H1 (cell line): ENCODE data around the gene LRBA.

Experiments used
- EP300 ChIP-seq, 2 experiments: IDR thresholded peaks; 1 replicate in 1 of 2; 2 replicates in 1 of 2; pipeline ENCODE4 v1.6.1; 2011 to 2012; ENCODE audit warnings: low read depth in 2 of 2, low read length in 2 of 2, mild to moderate bottlenecking in 2 of 2, borderline replicate concordance in 1 of 2, inconsistent platforms in 1 of 2, moderate library complexity in 1 of 2
- EZH2 ChIP-seq: fragments of 200-600 bp; sonication (generic); IDR thresholded peaks from 2 replicates; pipeline ENCODE4 v1.7.1; 2012; ENCODE audit warnings: low read depth, mild to moderate bottlenecking, moderate library complexity, low read length, inconsistent platforms; ENCODE audit not compliant: severe bottlenecking
- KDM1A ChIP-seq: fragments of 200-600, 300-600 bp; sonication (generic); IDR thresholded peaks from 2 replicates; pipeline ENCODE4 v1.7.1; 2016; ENCODE audit warnings: mild to moderate bottlenecking, low read length, borderline replicate concordance
- KDM4A ChIP-seq: IDR thresholded peaks from one replicate; pipeline ENCODE4 v1.7.1; 2012; ENCODE audit warnings: low read depth, mild to moderate bottlenecking, moderate library complexity, low read length, inconsistent platforms; ENCODE audit not compliant: severe bottlenecking
- POLR2A ChIP-seq, 2 experiments: IDR thresholded peaks; 1 replicate in 1 of 2; 2 replicates in 1 of 2; pipeline ENCODE4 v1.6.1; 2011; ENCODE audit warnings: low read depth in 2 of 2, low read length in 2 of 2, mild to moderate bottlenecking in 2 of 2; ENCODE audit errors: control extremely low read depth in 1 of 2
- POLR2AphosphoS5 ChIP-seq: IDR thresholded peaks from 2 replicates; pipeline ENCODE4 v1.6.1; 2011; ENCODE audit warnings: low read depth, low read length
- SAP30 ChIP-seq: fragments of 300-600 bp; sonication (generic); IDR thresholded peaks from 2 replicates; pipeline ENCODE4 v1.7.1; 2012; ENCODE audit warnings: low read length, moderate library complexity, mild to moderate bottlenecking, inconsistent platforms; ENCODE audit not compliant: insufficient read depth, insufficient replicate concordance
- SIX5 ChIP-seq: IDR thresholded peaks from 2 replicates; pipeline ENCODE4 v1.6.1; 2011; ENCODE audit warnings: mild to moderate bottlenecking, low read depth, low read length
- TAF1 ChIP-seq: IDR thresholded peaks from 2 replicates; pipeline ENCODE4 v1.6.1; 2011; ENCODE audit warnings: mild to moderate bottlenecking, low read depth, low read length
- TF ChIP-seq, protein P1 (sequence below): IDR thresholded peaks from 2 replicates; pipeline ENCODE4 v1.6.1; 2012; ENCODE audit warnings: inconsistent platforms
- TF ChIP-seq, protein P2 (sequence below), 3 experiments: IDR thresholded peaks; 1 replicate in 2 of 3; 2 replicates in 1 of 3; pipeline versions ENCODE4 v1.5.1 to v1.6.1; 2011; ENCODE audit warnings: low read length in 3 of 3, mild to moderate bottlenecking in 3 of 3, inconsistent platforms in 2 of 3, low read depth in 1 of 3, moderate library complexity in 1 of 3; ENCODE audit not compliant: insufficient read depth in 1 of 3; ENCODE audit errors: control extremely low read depth in 1 of 3

- TF ChIP-seq TAF1 (no peak), KDM1A (no peak), KDM4A (no peak), POLR2AphosphoS5 (no peak), SAP30 (no peak), EZH2 (no peak), EP300 (IDR thresholded peaks at IDR 0.05; ENCODE audit: borderline replicate concordance in 1 of 2, low read depth in 2 of 2, low read length in 2 of 2) (no peak), SIX5 (no peak), POLR2A (IDR thresholded peaks at IDR 0.05; ENCODE audit: control extremely low read depth in 1 of 2, low read depth in 2 of 2, low read length in 2 of 2) (no peak)
- TF ChIP-seq, protein P1, sequence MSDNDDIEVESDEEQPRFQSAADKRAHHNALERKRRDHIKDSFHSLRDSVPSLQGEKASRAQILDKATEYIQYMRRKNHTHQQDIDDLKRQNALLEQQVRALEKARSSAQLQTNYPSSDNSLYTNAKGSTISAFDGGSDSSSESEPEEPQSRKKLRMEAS: no peak
- TF ChIP-seq, protein P2, sequence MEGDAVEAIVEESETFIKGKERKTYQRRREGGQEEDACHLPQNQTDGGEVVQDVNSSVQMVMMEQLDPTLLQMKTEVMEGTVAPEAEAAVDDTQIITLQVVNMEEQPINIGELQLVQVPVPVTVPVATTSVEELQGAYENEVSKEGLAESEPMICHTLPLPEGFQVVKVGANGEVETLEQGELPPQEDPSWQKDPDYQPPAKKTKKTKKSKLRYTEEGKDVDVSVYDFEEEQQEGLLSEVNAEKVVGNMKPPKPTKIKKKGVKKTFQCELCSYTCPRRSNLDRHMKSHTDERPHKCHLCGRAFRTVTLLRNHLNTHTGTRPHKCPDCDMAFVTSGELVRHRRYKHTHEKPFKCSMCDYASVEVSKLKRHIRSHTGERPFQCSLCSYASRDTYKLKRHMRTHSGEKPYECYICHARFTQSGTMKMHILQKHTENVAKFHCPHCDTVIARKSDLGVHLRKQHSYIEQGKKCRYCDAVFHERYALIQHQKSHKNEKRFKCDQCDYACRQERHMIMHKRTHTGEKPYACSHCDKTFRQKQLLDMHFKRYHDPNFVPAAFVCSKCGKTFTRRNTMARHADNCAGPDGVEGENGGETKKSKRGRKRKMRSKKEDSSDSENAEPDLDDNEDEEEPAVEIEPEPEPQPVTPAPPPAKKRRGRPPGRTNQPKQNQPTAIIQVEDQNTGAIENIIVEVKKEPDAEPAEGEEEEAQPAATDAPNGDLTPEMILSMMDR (IDR thresholded peaks at IDR 0.05; ENCODE audit: control extremely low read depth in 1 of 3, insufficient read depth in 1 of 3, low read depth in 1 of 3, low read length in 3 of 3): no peak
Measured at GRCh38 chr4:150235808-150236271, 779.2 kb downstream of the LRBA start.
